Measurements from ENCODE around the gene CABLES1. TPM values are rescaled to one million over a fixed set of nuclear protein-coding genes. Genes with fewer than 3 reads are reported as not detected.
A peak's percentile ranks its signal among the peaks of the same experiment; 100 is the strongest.

Gene CABLES1
- total and polyA plus RNA-seq, 2 of the 8 experiments (the other 6 are each of a cell fraction or from before 2014, with no cell fraction given), result 9.2 to 26.4 TPM

GRCh38 chr18:23194997-23195957, 60.0 kb downstream of the CABLES1 start:
- H3K4ac ChIP-seq (replicated peaks; ENCODE audit: insufficient read length, low read depth, low read length), result no peak overlapping the region
- peaks cover 0 to 26% (median 2%) of the 10 kb centered on the region in 4 experiments; a peak in 4 of 8 replicates for H3K36me3 ChIP-seq (ENCODE audit: control insufficient read depth in 2 of 4, insufficient read depth in 4 of 4, low read length in 3 of 4)
- H2BK15ac ChIP-seq (ENCODE audit: low read length), result no peak overlapping the region
- H4K5ac ChIP-seq (ENCODE audit: insufficient read length, low read depth, low read length), result no peak overlapping the region
- no peak overlapping the region for H2BK20ac ChIP-seq (ENCODE audit: low read length)
- no peaks in the 10 kb centered on the region; the same call in 1 of the 2 replicates for H3K79me1 ChIP-seq (ENCODE audit: low read depth, low read length)
- ChIA-PET POLR2A (ENCODE audit: partially characterized antibody) (interaction anchor here (1.0 to 1.6 kb wide), 5 partner anchors 11 to 89 kb away, joined by 3 to 6 read pairs (median 4); partner anchors contain the start of gene CABLES1), CTCF (ENCODE audit: partially characterized antibody) (interaction anchor here (0.9 to 5.2 kb wide), 12 partner anchors 9 to 727 kb away, joined by 3 to 59 read pairs (median 5); no protein-coding TSS in a partner anchor)
- H2AK5ac ChIP-seq (ENCODE audit: low read depth, low read length), result no peak overlapping the region
- H4K8ac ChIP-seq (ENCODE audit: extremely low read depth, insufficient read depth, low read length), result no peak overlapping the region
- H3K23me2 ChIP-seq (ENCODE audit: low read depth, low read length), result no peaks in the 10 kb centered on the region
- peaks cover 0 to 5% of the 10 kb centered on the region in 2 experiments for H4K20me1 ChIP-seq (replicated peaks in 1 of 2; ENCODE audit: control insufficient read depth in 1 of 2, insufficient read depth in 2 of 2, low read length in 2 of 2)
- H3K18ac ChIP-seq (ENCODE audit: extremely low read depth, low read length), result no peak overlapping the region
- peak overlapping the region in 1 of 2 experiments; percentile 55; a peak in 1 of 4 replicates for H3K4me2 ChIP-seq (ENCODE audit: insufficient read depth in 1 of 2, low read depth in 2 of 2, low read length in 2 of 2)
- H3K4me3 ChIP-seq (ENCODE audit: extremely low read depth in 1 of 4, insufficient read depth in 2 of 4, low read depth in 3 of 4, low read length in 4 of 4), result peak overlapping the region in 1 of 4 experiments; percentile 0; a peak in 1 of 8 replicates
- peaks cover 5 to 13% (median 11%) of the 10 kb centered on the region in 4 experiments; a peak in 6 of 7 replicates for H3K4me1 ChIP-seq (replicated peaks in 1 of 4; ENCODE audit: control insufficient read depth in 3 of 4, insufficient read depth in 4 of 4, low read length in 3 of 4)
- no peak overlapping the region for H2BK12ac ChIP-seq (ENCODE audit: low read depth, low read length)
- H2BK120ac ChIP-seq (replicated peaks; ENCODE audit: low read depth, low read length), result no peak overlapping the region
- H3K27ac ChIP-seq (ENCODE audit: low read depth, low read length), result no peak overlapping the region
- no peak overlapping the region for H4K91ac ChIP-seq (replicated peaks; ENCODE audit: insufficient read length, low read length)
- 86% methylated on average over 9 of the region's 9 CpGs; no CpG with 5 or more reads in 1 of the 2 experiments for WGBS, 2 experiments (ENCODE audit: extremely low coverage in 1 of 2, insufficient coverage in 1 of 2, insufficient read length in 1 of 2, insufficient replicate concordance in 2 of 2, low coverage in 1 of 2, low lambda C conversion rate in 2 of 2, missing lambda C conversion rate in 1 of 2)
- no peak overlapping the region for H2AFZ ChIP-seq (ENCODE audit: low read length)
- H3K27me3 ChIP-seq (replicated peaks in 1 of 4; ENCODE audit: control insufficient read depth in 3 of 4, extremely low read depth in 1 of 4, insufficient read depth in 3 of 4, low read length in 3 of 4), result no peaks in the 10 kb centered on the region
- no peaks in the 10 kb centered on the region for H3K79me2 ChIP-seq (ENCODE audit: control insufficient read depth in 1 of 2, insufficient read depth in 2 of 2, low read length in 2 of 2)
- H2BK5ac ChIP-seq (ENCODE audit: low read depth, low read length), result no peak overlapping the region
- no peak overlapping the region for H3K9ac ChIP-seq (replicated peaks in 1 of 4; ENCODE audit: extremely low read depth in 1 of 4, low read depth in 3 of 4, low read length in 3 of 4)
- DNase-seq (ENCODE audit: low read depth in 1 of 2, low spot score in 2 of 2) (no peak), FAIRE-seq (no peak)
- no peak overlapping the region for H3K23ac ChIP-seq (ENCODE audit: insufficient read length)
- no peak overlapping the region for H3K56ac ChIP-seq (replicated peaks; ENCODE audit: insufficient read length, low read depth, low read length)
- no peak overlapping the region for H3K14ac ChIP-seq (ENCODE audit: insufficient read length)
- H3K9me3 ChIP-seq (ENCODE audit: insufficient read depth in 2 of 2, low read depth in 1 of 2, low read length in 1 of 2), result no peaks in the 10 kb centered on the region
- no peak for TF ChIP-seq RBBP5 (IDR thresholded peaks at IDR 0.05; ENCODE audit: borderline replicate concordance, low read depth, low read length)
- TF ChIP-seq RAD21 (IDR thresholded peaks at IDR 0.05 in 1 of 2, conservative IDR thresholded peaks at IDR 0.05 in 1 of 2; ENCODE audit: low read depth in 2 of 2, low read length in 2 of 2), result no peak
- TF ChIP-seq CBX5 (IDR thresholded peaks at IDR 0.05; ENCODE audit: low read depth, low read length), result no peak
- TF ChIP-seq RXRA (IDR thresholded peaks at IDR 0.05; ENCODE audit: insufficient read depth, low read depth, low read length), result no peak
- TF ChIP-seq POU5F1 (IDR thresholded peaks at IDR 0.05; ENCODE audit: low read depth, low read length), result no peak
- no peak for TF ChIP-seq CREB1 (IDR thresholded peaks at IDR 0.05)
- no peak for TF ChIP-seq ATF2 (IDR thresholded peaks at IDR 0.05; ENCODE audit: low read length)
- no peak for TF ChIP-seq KDM1A (IDR thresholded peaks at IDR 0.05; ENCODE audit: borderline replicate concordance, low read length)
